CD14-positive monocyte (primary cell): ENCODE measurements around the gene SMIM32. TPM values are rescaled to one million over a fixed set of nuclear protein-coding genes. Genes with fewer than 3 reads are reported as not detected.

ENCODE experiments used
- DNase-seq, 3 donors: peaks; one replicate each; pipeline ENCODE4 v3.0.0-alpha.2; 2011 to 2022
- H2AFZ ChIP-seq: 2 replicates; pipeline ENCODE4 v1.6.0; 2012; ENCODE audit warnings: mild to moderate bottlenecking, low read depth, low read length, inconsistent platforms; ENCODE audit not compliant: insufficient read depth, poor library complexity, severe bottlenecking
- H3K27ac ChIP-seq, 2 donors: 1 replicate in 1 of 2; 2 replicates in 1 of 2; pipeline ENCODE4 v1.5.1; 2012 to 2013; ENCODE audit warnings: low read length in 2 of 2, control low read depth in 1 of 2, inconsistent platforms in 1 of 2, low read depth in 1 of 2, mild to moderate bottlenecking in 1 of 2
- H3K27me3 ChIP-seq, 2 donors: one replicate each; pipeline versions ENCODE4 v1.6.0 to v1.6.1; 2011 to 2013; ENCODE audit warnings: low read length in 2 of 2; ENCODE audit not compliant: control insufficient read depth in 2 of 2, insufficient read depth in 2 of 2
- H3K36me3 ChIP-seq, 2 donors: replicated peaks in 1 of 2; 1 replicate in 1 of 2; 2 replicates in 1 of 2; pipeline versions ENCODE4 v1.5.1 to v1.6.1; 2012 to 2013; ENCODE audit warnings: low read length in 2 of 2, control low read depth in 1 of 2, inconsistent platforms in 1 of 2, mild to moderate bottlenecking in 1 of 2; ENCODE audit not compliant: insufficient read depth in 2 of 2, control insufficient read depth in 1 of 2
- H3K4me1 ChIP-seq, 2 donors: 1 replicate in 1 of 2; 2 replicates in 1 of 2; pipeline versions ENCODE4 v1.5.1 to v1.6.1; 2012 to 2013; ENCODE audit warnings: low read length in 2 of 2, control low read depth in 1 of 2, inconsistent platforms in 1 of 2, mild to moderate bottlenecking in 1 of 2, moderate library complexity in 1 of 2; ENCODE audit not compliant: insufficient read depth in 2 of 2, control insufficient read depth in 1 of 2
- H3K4me2 ChIP-seq: replicated peaks from 2 replicates; pipeline ENCODE3; 2012; ENCODE audit warnings: low read length, moderate library complexity, mild to moderate bottlenecking; ENCODE audit not compliant: poor library complexity, severe bottlenecking; ENCODE audit errors: extremely low read depth
- H3K4me3 ChIP-seq, 3 experiments: fragments of 200-600 bp in 1 of 3; sonication (generic) in 1 of 3; replicated peaks in 1 of 3; 1 replicate in 2 of 3; 2 replicates in 1 of 3; pipeline ENCODE4 v1.5.1; 2011 to 2013; ENCODE audit warnings: low read length in 3 of 3, mild to moderate bottlenecking in 3 of 3, control low read depth in 2 of 3, low read depth in 2 of 3, inconsistent platforms in 1 of 3, moderate library complexity in 1 of 3
- H3K79me2 ChIP-seq: 2 replicates; pipeline ENCODE4 v1.6.0; 2012; ENCODE audit warnings: mild to moderate bottlenecking, control low read depth, inconsistent platforms, low read length, moderate library complexity; ENCODE audit not compliant: insufficient read depth
- H3K9ac ChIP-seq: 2 replicates; pipeline ENCODE4 v1.6.0; 2017; ENCODE audit warnings: low read length, mild to moderate bottlenecking; ENCODE audit not compliant: insufficient read depth, poor library complexity, severe bottlenecking
- H3K9me3 ChIP-seq, 2 donors: replicated peaks in 1 of 2; 1 replicate in 1 of 2; 2 replicates in 1 of 2; pipeline versions ENCODE4 v1.5.1 to v1.6.1; 2012 to 2013; ENCODE audit warnings: low read length in 2 of 2, control low read depth in 1 of 2; ENCODE audit not compliant: control insufficient read depth in 1 of 2, insufficient read depth in 1 of 2
- H4K20me1 ChIP-seq: 2 replicates; pipeline ENCODE4 v1.6.0; 2012; ENCODE audit warnings: mild to moderate bottlenecking, low read length, control low read depth, moderate library complexity; ENCODE audit not compliant: insufficient read depth
- H3K27ac Mint-ChIP-seq, 7 donors: one replicate each; pipeline ENCODE4 v1.8.0; 2020; ENCODE audit warnings: mild to moderate bottlenecking in 7 of 7, mixed read lengths in 7 of 7, moderate library complexity in 6 of 7, inconsistent platforms in 2 of 7
- H3K27me3 Mint-ChIP-seq, 3 donors: one replicate each; pipeline ENCODE4 v1.8.0; 2021 to 2022; ENCODE audit warnings: low read depth in 3 of 3, mild to moderate bottlenecking in 3 of 3, mixed read lengths in 3 of 3, moderate library complexity in 3 of 3, inconsistent platforms in 1 of 3
- H3K36me3 Mint-ChIP-seq, 2 donors: one replicate each; pipeline ENCODE4 v1.8.0; 2020; ENCODE audit warnings: mixed read lengths in 2 of 2, inconsistent platforms in 1 of 2, mild to moderate bottlenecking in 1 of 2
- H3K4me1 Mint-ChIP-seq: one replicate; pipeline ENCODE4 v1.8.0; 2020; ENCODE audit warnings: mild to moderate bottlenecking, mixed read lengths
- H3K4me3 Mint-ChIP-seq, 2 donors: one replicate each; pipeline ENCODE4 v1.8.0; 2020; ENCODE audit warnings: mild to moderate bottlenecking in 2 of 2, mixed read lengths in 2 of 2, moderate library complexity in 1 of 2
- H3K9me3 Mint-ChIP-seq, 7 donors: one replicate each; pipeline ENCODE4 v1.8.0; 2020 to 2022; ENCODE audit warnings: mixed read lengths in 7 of 7, mild to moderate bottlenecking in 6 of 7, moderate library complexity in 6 of 7, inconsistent platforms in 2 of 7
- CTCF ChIP-seq: fragments of 200-600 bp; IDR thresholded peaks from one replicate; pipeline ENCODE4 v1.8.0; 2022; ENCODE audit warnings: antibody characterized with exemption, mild to moderate bottlenecking
- WGBS: methylation state at CpG from one replicate; pipeline ENCODE4 v1.1.5; 2013; ENCODE audit warnings: missing lambda C conversion rate; ENCODE audit not compliant: insufficient coverage; 5-methylcytosine and 5-hydroxymethylcytosine counted together
- intact Hi-C, 2 donors: fragments of 100-400 bp; cut with micrococcal nuclease; formaldehyde crosslinking; loops; one replicate each; pipeline versions ENCODE4 v1.15.0 to v1.15.1; 2023
- polyA plus RNA-seq, 3 donors: library from polyadenylated mRNA; depleted of rRNA in 1 of 3; unstranded in 2 of 3; stranded (reverse) in 1 of 3; fragments of 300-500 nt in 2 of 3; fragments of >200 nt in 1 of 3; fragmentation: Illumina TruSeq in 2 of 3; gene quantifications; 1 replicate in 2 of 3; 2 replicates in 1 of 3; pipeline ENCODE4 v1.2.3, GENCODE V29; 2012 to 2021

SMIM32 gene
- polyA plus RNA-seq, 3 donors: not detected

- Mint-ChIP-seq H3K36me3 (no peaks in the 10 kb centered on the region), H3K27ac (no peak overlapping the region), H3K4me3 (no peak overlapping the region), H3K27me3 (peaks cover 30 to 34% (median 30%) of the 10 kb centered on the region in 3 donors), H3K9me3 (peaks cover 0 to 1% (median 0%) of the 10 kb centered on the region in 7 donors), H3K4me1 (peaks cover 3% of the 10 kb centered on the region)
- H3K9ac ChIP-seq: no peak overlapping the region
- H3K4me3 ChIP-seq: no peak overlapping the region
- intact Hi-C loops: no loop called here
- no peaks in the 10 kb centered on the region for H3K36me3 ChIP-seq
- no peak overlapping the region for H2AFZ ChIP-seq
- no peaks in the 10 kb centered on the region for H3K4me1 ChIP-seq
- no peak for TF ChIP-seq CTCF
- H3K27ac ChIP-seq: no peak overlapping the region
- H3K9me3 ChIP-seq: no peaks in the 10 kb centered on the region
- no peaks in the 10 kb centered on the region for H4K20me1 ChIP-seq
- no peak overlapping the region for H3K4me2 ChIP-seq
- peaks cover 2 to 20% of the 10 kb centered on the region in 2 donors for H3K27me3 ChIP-seq
- 94% methylated on average over 7 of the region's 8 CpGs for WGBS
- no peaks in the 10 kb centered on the region for H3K79me2 ChIP-seq
- DNase-seq: no peak
Measured at GRCh38 chr5:136205061-136205702, 12.2 kb upstream of the SMIM32 start.

- H3K9me3 ChIP-seq: no peaks in the 10 kb centered on the region
- H3K27me3 ChIP-seq: peaks cover 2 to 20% of the 10 kb centered on the region in 2 donors
- no peaks in the 10 kb centered on the region for H3K36me3 Mint-ChIP-seq
- H3K4me3 ChIP-seq: no peak overlapping the region
- H4K20me1 ChIP-seq: no peaks in the 10 kb centered on the region
- 93% methylated on average over 2 of the region's 6 CpGs for WGBS
- no peaks in the 10 kb centered on the region for H3K79me2 ChIP-seq
- no peak overlapping the region for H3K4me2 ChIP-seq
- TF ChIP-seq CTCF: no peak
- no peak overlapping the region for H3K4me3 Mint-ChIP-seq
- intact Hi-C loops: no loop called here
- no peak overlapping the region for H3K9ac ChIP-seq
- no peak for DNase-seq
- no peaks in the 10 kb centered on the region for H3K36me3 ChIP-seq
- no peak overlapping the region for H3K27ac Mint-ChIP-seq
- peaks cover 27 to 42% (median 35%) of the 10 kb centered on the region in 3 donors for H3K27me3 Mint-ChIP-seq
- H3K9me3 Mint-ChIP-seq: peaks cover 0 to 3% (median 0%) of the 10 kb centered on the region in 7 donors
- no peak overlapping the region for H3K27ac ChIP-seq
- no peaks in the 10 kb centered on the region for H3K4me1 ChIP-seq
- H2AFZ ChIP-seq: no peak overlapping the region
- no peaks in the 10 kb centered on the region for H3K4me1 Mint-ChIP-seq
Measured at GRCh38 chr5:136203303-136203922, 10.5 kb upstream of the SMIM32 start.
